Measurements from ENCODE around the gene PPM1L. TPM values are rescaled to one million over a fixed set of nuclear protein-coding genes. Genes with fewer than 3 reads are reported as not detected.

PPM1L gene
- polyA plus RNA-seq, 3 donors = 5.5 to 9.9 (median 7.8) TPM

DNA sequence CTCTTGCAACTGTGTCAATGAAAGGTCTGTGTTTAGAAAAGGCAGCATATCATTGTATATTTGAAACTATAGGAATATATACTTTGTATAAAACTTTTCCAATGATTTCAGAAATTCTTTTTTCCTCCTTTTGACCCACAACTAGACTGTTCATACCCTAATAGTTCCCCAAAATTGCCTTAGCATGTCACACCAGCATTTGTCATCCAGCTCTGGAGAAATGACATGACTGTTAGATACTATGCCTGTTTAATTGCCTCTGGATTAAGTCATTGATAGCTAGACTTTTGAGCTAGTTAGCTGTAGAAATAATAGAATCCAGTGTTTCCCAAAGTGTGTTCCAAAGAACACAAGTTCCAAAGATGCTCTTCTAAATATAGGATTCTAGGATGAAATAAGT lies 316.7 kb downstream of the PPM1L start:
- Mint-ChIP-seq H3K9me3 (peaks cover 0 to 1% (median 0%) of the 10 kb centered on the region in 7 donors), H3K27me3 (ENCODE audit: low read depth in 3 of 3) (peaks cover 0 to 2% (median 0%) of the 10 kb centered on the region in 3 donors), H3K27ac (no peak overlapping the region), H3K4me1 (peaks cover 40% of the 10 kb centered on the region), H3K4me3 (no peak overlapping the region), H3K36me3 (peaks cover 9 to 17% of the 10 kb centered on the region in 2 donors)
- Histone ChIP-seq H2AFZ (ENCODE audit: insufficient read depth, low read depth, low read length, poor library complexity, severe bottlenecking) (no peak overlapping the region), H3K4me1 (ENCODE audit: control insufficient read depth in 1 of 2, insufficient read depth in 2 of 2, low read length in 2 of 2) (peaks cover 33 to 38% of the 10 kb centered on the region in 2 donors), H3K79me2 (ENCODE audit: insufficient read depth, low read length) (no peaks in the 10 kb centered on the region), H3K36me3 (replicated peaks in 1 of 2; ENCODE audit: control insufficient read depth in 1 of 2, insufficient read depth in 2 of 2, low read length in 2 of 2) (no peaks in the 10 kb centered on the region), H4K20me1 (ENCODE audit: insufficient read depth, low read length) (no peaks in the 10 kb centered on the region), H3K9me3 (replicated peaks in 1 of 2; ENCODE audit: control insufficient read depth in 1 of 2, insufficient read depth in 1 of 2, low read length in 2 of 2) (no peaks in the 10 kb centered on the region), H3K9ac (ENCODE audit: insufficient read depth, low read length, poor library complexity, severe bottlenecking) (no peak overlapping the region), H3K4me2 (replicated peaks; ENCODE audit: extremely low read depth, low read length, poor library complexity, severe bottlenecking) (no peak overlapping the region), H3K4me3 (replicated peaks in 1 of 3; ENCODE audit: low read depth in 2 of 3, low read length in 3 of 3) (no peak overlapping the region), H3K27ac (ENCODE audit: low read depth in 1 of 2, low read length in 2 of 2) (no peak overlapping the region), H3K27me3 (ENCODE audit: control insufficient read depth in 2 of 2, insufficient read depth in 2 of 2, low read length in 2 of 2) (no peaks in the 10 kb centered on the region)
- TF ChIP-seq, protein P1, sequence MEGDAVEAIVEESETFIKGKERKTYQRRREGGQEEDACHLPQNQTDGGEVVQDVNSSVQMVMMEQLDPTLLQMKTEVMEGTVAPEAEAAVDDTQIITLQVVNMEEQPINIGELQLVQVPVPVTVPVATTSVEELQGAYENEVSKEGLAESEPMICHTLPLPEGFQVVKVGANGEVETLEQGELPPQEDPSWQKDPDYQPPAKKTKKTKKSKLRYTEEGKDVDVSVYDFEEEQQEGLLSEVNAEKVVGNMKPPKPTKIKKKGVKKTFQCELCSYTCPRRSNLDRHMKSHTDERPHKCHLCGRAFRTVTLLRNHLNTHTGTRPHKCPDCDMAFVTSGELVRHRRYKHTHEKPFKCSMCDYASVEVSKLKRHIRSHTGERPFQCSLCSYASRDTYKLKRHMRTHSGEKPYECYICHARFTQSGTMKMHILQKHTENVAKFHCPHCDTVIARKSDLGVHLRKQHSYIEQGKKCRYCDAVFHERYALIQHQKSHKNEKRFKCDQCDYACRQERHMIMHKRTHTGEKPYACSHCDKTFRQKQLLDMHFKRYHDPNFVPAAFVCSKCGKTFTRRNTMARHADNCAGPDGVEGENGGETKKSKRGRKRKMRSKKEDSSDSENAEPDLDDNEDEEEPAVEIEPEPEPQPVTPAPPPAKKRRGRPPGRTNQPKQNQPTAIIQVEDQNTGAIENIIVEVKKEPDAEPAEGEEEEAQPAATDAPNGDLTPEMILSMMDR (IDR thresholded peaks at IDR 0.05) = no peak
- intact Hi-C loops (cut with micrococcal nuclease) = loop anchor here in 1 of 2 donors (5.0 kb wide), 1 partner anchor 35 kb away; no protein-coding TSS in a partner anchor
- DNase-seq = peak in 1 of 3 donors; percentile 35

GRCh38 chr3:161073181-161073580 lies 317.1 kb downstream of the PPM1L start:
- Mint-ChIP-seq H3K27me3 (ENCODE audit: low read depth in 3 of 3) (peaks cover 0 to 2% (median 0%) of the 10 kb centered on the region in 3 donors), H3K36me3 (peaks cover 8 to 17% of the 10 kb centered on the region in 2 donors), H3K27ac (no peak overlapping the region), H3K9me3 (peaks cover 0 to 1% (median 0%) of the 10 kb centered on the region in 7 donors), H3K4me3 (no peak overlapping the region), H3K4me1 (peaks cover 44% of the 10 kb centered on the region)
- Histone ChIP-seq H3K4me2 (replicated peaks; ENCODE audit: extremely low read depth, low read length, poor library complexity, severe bottlenecking) (no peak overlapping the region), H3K36me3 (replicated peaks in 1 of 2; ENCODE audit: control insufficient read depth in 1 of 2, insufficient read depth in 2 of 2, low read length in 2 of 2) (no peaks in the 10 kb centered on the region), H4K20me1 (ENCODE audit: insufficient read depth, low read length) (no peaks in the 10 kb centered on the region), H3K9ac (ENCODE audit: insufficient read depth, low read length, poor library complexity, severe bottlenecking) (no peak overlapping the region), H3K9me3 (replicated peaks in 1 of 2; ENCODE audit: control insufficient read depth in 1 of 2, insufficient read depth in 1 of 2, low read length in 2 of 2) (no peaks in the 10 kb centered on the region), H3K27ac (ENCODE audit: low read depth in 1 of 2, low read length in 2 of 2) (no peak overlapping the region), H3K79me2 (ENCODE audit: insufficient read depth, low read length) (no peaks in the 10 kb centered on the region), H2AFZ (ENCODE audit: insufficient read depth, low read depth, low read length, poor library complexity, severe bottlenecking) (no peak overlapping the region), H3K4me1 (ENCODE audit: control insufficient read depth in 1 of 2, insufficient read depth in 2 of 2, low read length in 2 of 2) (peaks cover 33 to 42% of the 10 kb centered on the region in 2 donors), H3K4me3 (replicated peaks in 1 of 3; ENCODE audit: low read depth in 2 of 3, low read length in 3 of 3) (no peak overlapping the region), H3K27me3 (ENCODE audit: control insufficient read depth in 2 of 2, insufficient read depth in 2 of 2, low read length in 2 of 2) (no peaks in the 10 kb centered on the region)
- WGBS (ENCODE audit: insufficient coverage) = no CpG with 5 or more reads among the region's 1 CpG
- TF ChIP-seq, protein P1 (IDR thresholded peaks at IDR 0.05) = no peak
- intact Hi-C loops (cut with micrococcal nuclease) = loop anchor here in 1 of 2 donors (5.0 kb wide), 1 partner anchor 36 kb away; no protein-coding TSS in a partner anchor
- DNase-seq = no peak
